ENCODE results near the gene URI1.

GRCh38 chr19:29956855-29957254, 14.8 kb downstream of the URI1 start:
- TF ChIP-seq CTCF (IDR thresholded peaks at IDR 0.05) (no peak), POLR2A (IDR thresholded peaks at IDR 0.05) (no peak)
